ENCODE results near the gene CDK5R2. TPM values are rescaled to one million over a fixed set of nuclear protein-coding genes. Genes with fewer than 3 reads are reported as not detected.
A peak's percentile ranks its signal among the peaks of the same experiment; 100 is the strongest.

Gene CDK5R2
- polyA plus RNA-seq, 2 of the 4 experiments (the other 2 are of a cell fraction) = 0.63 to 0.94 TPM

- H3K4me1 ChIP-seq = peaks cover 10% of the 10 kb centered on the region
- H3K27ac ChIP-seq = no peak overlapping the region
- no peak overlapping the region for H3K4me2 ChIP-seq
- H3K4me3 ChIP-seq = no peak overlapping the region
- TF ChIP-seq RAD21 (conservative IDR thresholded peaks at IDR 0.05 in 1 of 2, IDR thresholded peaks at IDR 0.05 in 1 of 2) (no peak), RCOR1 (IDR thresholded peaks at IDR 0.05; ENCODE audit: low read depth, low read length) (no peak), SMC3 (IDR thresholded peaks at IDR 0.05) (no peak), ELK1 (IDR thresholded peaks at IDR 0.05; ENCODE audit: low read depth, low read length) (no peak), POLR2AphosphoS2 (conservative IDR thresholded peaks at IDR 0.05; ENCODE audit: low read length) (no peak), EHMT2 (IDR thresholded peaks at IDR 0.05; ENCODE audit: low read depth) (no peak), RNF2 (IDR thresholded peaks at IDR 0.05; ENCODE audit: borderline replicate concordance, low read depth) (no peak), JUN (IDR thresholded peaks at IDR 0.05) (no peak)
- ATAC-seq = no peak
- ChIA-PET POLR2A (no interaction called here), CTCF (interaction anchor here (0.5 to 6.2 kb wide), 11 partner anchors 9 to 160 kb away, joined by 3 to 57 read pairs (median 7); no protein-coding TSS in a partner anchor)
- 68% methylated on average over 34 of the region's 44 CpGs for WGBS (ENCODE audit: missing lambda C conversion rate)
- FAIRE-seq = no peak
- DNase-seq (ENCODE audit: low read depth in 1 of 2, low spot score in 1 of 2) = no peak
- H3K9me3 ChIP-seq = no peaks in the 10 kb centered on the region
Measured at GRCh38 chr2:218992703-218993344, 33.4 kb downstream of the CDK5R2 start.

GRCh38 chr2:218993345-218994315 lies 34.2 kb downstream of the CDK5R2 start, which contains the start of gene CRYBA2:
CRYBA2 (minus strand) TSS chr2:218993422; CDS start chr2:218993176, 246 bp downstream.
- no peak within 1 kb of the TSS for H3K27ac ChIP-seq
- FAIRE-seq (no peak), ATAC-seq (no peak), DNase-seq (ENCODE audit: low read depth in 1 of 2, low spot score in 1 of 2) (no peak)
- WGBS (ENCODE audit: missing lambda C conversion rate) = 69% methylated on average over 64 of the region's 88 CpGs
- H3K9me3 ChIP-seq = no peaks in the 10 kb centered on the region
- H3K4me1 ChIP-seq = peaks cover 10% of the 10 kb centered on the region
- POLR2A ChIA-PET = interaction anchor here (0.6 kb wide), 1 partner anchor 214 kb away, joined by 3 read pairs; no protein-coding TSS in a partner anchor
- TF ChIP-seq HOXB5 (CRISPR knock-in tag; IDR thresholded peaks at IDR 0.05) = no peak
- TF ChIP-seq TP53 (CRISPR knock-in tag; IDR thresholded peaks at IDR 0.05) = no peak
- no peak for TF ChIP-seq MAZ (IDR thresholded peaks at IDR 0.05; ENCODE audit: borderline replicate concordance, low read depth, low read length)
- TF ChIP-seq RARB (CRISPR knock-in tag; IDR thresholded peaks at IDR 0.05) = no peak
- TF ChIP-seq MAFK (IDR thresholded peaks at IDR 0.05; ENCODE audit: partially characterized antibody) = peak; percentile 10
- no peak within 1 kb of the TSS for H3K4me2 ChIP-seq
- H3K4me3 ChIP-seq = no peak within 1 kb of the TSS
- CTCF ChIA-PET = interaction anchor here (1.0 to 6.2 kb wide), 15 partner anchors 10 to 166 kb away, joined by 3 to 101 read pairs (median 16); partner anchors contain the start of gene FEV

- peaks cover 10% of the 10 kb centered on the region for H3K4me1 ChIP-seq
Measured at GRCh38 chr2:218995561-218995960, 36.1 kb downstream of the CDK5R2 start.

More at GRCh38 chr2:218995561-218995960, 36.1 kb downstream of the CDK5R2 start:
- TF ChIP-seq JUNB (IDR thresholded peaks at IDR 0.05) (no peak), CTCF (IDR thresholded peaks at IDR 0.05) (no peak), CHD2 (IDR thresholded peaks at IDR 0.05; ENCODE audit: low read length, partially characterized antibody) (no peak), ESRRA (IDR thresholded peaks at IDR 0.05; ENCODE audit: borderline replicate concordance, low read length) (no peak), REST (IDR thresholded peaks at IDR 0.05) (no peak)
- FAIRE-seq (no peak), DNase-seq (ENCODE audit: low read depth in 1 of 2, low spot score in 1 of 2) (no peak), ATAC-seq (peak; percentile 22 to 44; a peak in 5 of 6 replicates)
- ChIA-PET POLR2A (no interaction called here), CTCF (interaction anchor here (0.8 to 6.2 kb wide), 41 partner anchors 8 to 306 kb away, joined by 3 to 101 read pairs (median 5); partner anchors contain the start of genes CDK5R2 and FEV)
- Histone ChIP-seq H3K9me3 (no peaks in the 10 kb centered on the region), H3K4me2 (peak overlapping the region; percentile 99), H3K27ac (0 out of 6 replicates have a peak overlapping the region, but pooled peaks of 1 of the 2 experiments have one; percentile 30), H3K4me3 (peak overlapping the region; percentile 49; the same call in 1 of the 3 replicates)
- 5% methylated on average over 8 of the region's 8 CpGs for WGBS (ENCODE audit: missing lambda C conversion rate)

All from A549 (cell line).